HFFc6 (cell line): Measurements from ENCODE around the gene PAEP. TPM values are rescaled to one million over a fixed set of nuclear protein-coding genes. Genes with fewer than 3 reads are reported as not detected.

Experiments used
- DNase-seq: peaks from one replicate; pipeline ENCODE4 v3.0.0-alpha.2; 2018
- H3K27ac Mint-ChIP-seq: 2 replicates; pipeline ENCODE4 v1.8.0; 2020; ENCODE audit warnings: mild to moderate bottlenecking, mixed read lengths
- H3K27me3 Mint-ChIP-seq: 2 replicates; pipeline ENCODE4 v1.8.0; 2021; ENCODE audit warnings: mild to moderate bottlenecking, moderate library complexity, mixed read lengths; ENCODE audit not compliant: insufficient read depth
- H3K36me3 Mint-ChIP-seq: 2 replicates; pipeline ENCODE4 v1.8.0; 2021; ENCODE audit warnings: low read depth, mixed read lengths
- H3K4me1 Mint-ChIP-seq: 2 replicates; pipeline ENCODE4 v1.8.0; 2020; ENCODE audit warnings: low read depth, mixed read lengths
- H3K4me3 Mint-ChIP-seq: 2 replicates; pipeline ENCODE4 v1.8.0; 2020; ENCODE audit warnings: mild to moderate bottlenecking, moderate library complexity, mixed read lengths
- H3K9me3 Mint-ChIP-seq: 2 replicates; pipeline ENCODE4 v1.8.0; 2020; ENCODE audit warnings: mild to moderate bottlenecking, mixed read lengths
- CTCF ChIP-seq: fragments of 200-600 bp; sonication (generic); IDR thresholded peaks from 2 replicates; pipeline ENCODE4 v1.5.0; 2021; ENCODE audit warnings: antibody characterized with exemption, mild to moderate bottlenecking
- total RNA-seq, 6 experiments: library from RNA; stranded (reverse); fragmentation: NEBNext Ultra II Directional; extraction: Animal tissue kit (Norgen Biotek cat#: 25700); gene quantifications; 2 replicates in 1 of 6; 3 replicates in 5 of 6; pipeline ENCODE4 v1.2.3, GENCODE V29; 2021

The PAEP gene
- total RNA-seq, 6 experiments from 2014 or later: not detected

- H3K4me1 Mint-ChIP-seq: no peaks in the 10 kb centered on the region
- H3K27ac Mint-ChIP-seq: no peak overlapping the region
- TF ChIP-seq CTCF: no peak
- peaks cover 17% of the 10 kb centered on the region for H3K27me3 Mint-ChIP-seq
- no peak for DNase-seq
- H3K36me3 Mint-ChIP-seq: no peaks in the 10 kb centered on the region
- no peak overlapping the region for H3K4me3 Mint-ChIP-seq
- H3K9me3 Mint-ChIP-seq: peaks cover 12% of the 10 kb centered on the region
These were observed 20.3 kb downstream of the PAEP start for GRCh38 chr9:135581636-135582426.

- Mint-ChIP-seq H3K36me3 (no peaks in the 10 kb centered on the region), H3K9me3 (peaks cover 12% of the 10 kb centered on the region), H3K27me3 (peaks cover 14% of the 10 kb centered on the region), H3K27ac (no peak overlapping the region), H3K4me3 (no peak overlapping the region), H3K4me1 (no peaks in the 10 kb centered on the region)
- DNase-seq: no peak
- TF ChIP-seq CTCF: no peak
These were observed 21.0 kb downstream of the PAEP start for GRCh38 chr9:135582541-135582940.

GRCh38 chr9:135582966-135583687 lies 21.6 kb downstream of the PAEP start:
- no peak for TF ChIP-seq CTCF
- Mint-ChIP-seq H3K4me3 (no peak overlapping the region), H3K4me1 (no peaks in the 10 kb centered on the region), H3K36me3 (no peaks in the 10 kb centered on the region), H3K27me3 (peaks cover 13% of the 10 kb centered on the region), H3K9me3 (peaks cover 12% of the 10 kb centered on the region), H3K27ac (no peak overlapping the region)
- no peak for DNase-seq

- Mint-ChIP-seq H3K9me3 (peaks cover 12% of the 10 kb centered on the region), H3K4me1 (no peaks in the 10 kb centered on the region), H3K27me3 (peaks cover 13% of the 10 kb centered on the region), H3K27ac (no peak overlapping the region), H3K36me3 (no peaks in the 10 kb centered on the region), H3K4me3 (no peak overlapping the region)
- no peak for DNase-seq
- no peak for TF ChIP-seq CTCF
These were observed 22.1 kb downstream of the PAEP start for GRCh38 chr9:135583688-135584011.

GRCh38 chr9:135584371-135584770 lies 22.8 kb downstream of the PAEP start:
- Mint-ChIP-seq H3K36me3 (no peaks in the 10 kb centered on the region), H3K9me3 (peaks cover 12% of the 10 kb centered on the region), H3K27me3 (peaks cover 13% of the 10 kb centered on the region), H3K4me1 (no peaks in the 10 kb centered on the region), H3K27ac (no peak overlapping the region), H3K4me3 (no peak overlapping the region)
- no peak for TF ChIP-seq CTCF
- no peak for DNase-seq
